GM21526 (cell line): ENCODE results near the gene ZBTB2.
"Not testable (repeated sequence)": the region's sequence is repeated elsewhere in the genome, so short reads cannot be mapped to it uniquely, and the experiment has no call there.

Source experiments
- ATAC-seq: cut with Tn5 transposase; IDR thresholded peaks from one replicate; pipeline ENCODE4 v1.9.1; 2021; ENCODE audit warnings: moderate library complexity; ENCODE audit not compliant: unreplicated experiment, low FRiP score

Gene ZBTB2

GRCh38 chr6:151402228-151402627, 10.9 kb upstream of the ZBTB2 start:
- ATAC-seq, result no peak

GRCh38 chr6:151400473-151400872, 9.1 kb upstream of the ZBTB2 start:
- no peak for ATAC-seq

GRCh38 chr6:151399679-151400078, 8.3 kb upstream of the ZBTB2 start:
- no peak for ATAC-seq

- ATAC-seq, result no peak
Observed at GRCh38 chr6:151393410-151393809, 2.1 kb upstream of the ZBTB2 start.

DNA sequence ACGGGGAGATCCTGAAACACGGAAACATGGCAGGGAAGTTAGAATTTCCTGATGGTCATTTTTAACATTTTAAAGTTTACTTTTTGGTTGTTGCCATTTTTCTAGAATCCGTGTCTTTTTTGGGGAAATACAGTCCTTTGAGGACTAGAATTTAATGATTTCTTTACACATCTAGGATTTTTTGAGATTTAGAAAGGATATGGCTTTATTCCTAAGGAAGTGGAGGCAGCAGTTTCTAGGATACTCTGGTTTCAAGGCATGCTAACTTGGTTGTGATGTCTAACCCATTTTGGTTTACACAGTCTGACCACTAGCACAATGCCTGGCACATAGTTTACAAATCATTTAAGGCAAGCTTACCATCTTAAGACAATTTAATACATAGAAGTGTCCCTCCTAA, 1.1 kb upstream of the ZBTB2 start:
- ATAC-seq, result no peak

DNA sequence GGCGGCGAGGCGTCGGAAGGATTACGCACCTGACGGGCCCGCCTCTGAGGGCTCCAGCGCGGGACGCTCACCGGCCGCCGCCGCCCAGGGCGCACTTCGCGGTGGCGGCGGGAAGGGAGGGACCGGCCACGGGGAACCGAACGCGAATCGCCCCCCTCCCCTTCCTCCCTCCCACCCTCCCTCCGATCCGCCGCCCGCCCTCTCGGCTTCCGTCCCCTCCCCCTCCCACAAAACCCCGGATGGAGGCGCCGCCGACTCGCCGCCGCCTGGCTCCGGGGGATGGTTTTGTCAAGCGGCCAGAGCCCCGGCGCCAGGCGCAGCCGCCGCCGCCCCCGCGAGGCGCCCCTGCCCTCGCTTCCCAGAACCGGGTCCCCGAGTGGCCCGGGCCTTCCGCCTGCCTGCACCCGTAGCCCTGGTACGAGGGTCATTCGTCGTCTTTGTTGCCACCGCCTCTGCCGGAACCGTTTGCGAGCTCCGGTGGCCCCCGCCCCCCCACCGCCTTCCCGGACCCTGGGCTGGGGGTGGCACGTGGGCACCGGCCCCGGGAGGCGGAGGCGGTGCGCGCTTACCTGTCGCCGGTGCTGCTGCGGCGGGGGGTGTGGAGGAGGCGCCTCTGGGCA, 398 bp downstream of the ZBTB2 start:
- ATAC-seq, result peak; percentile 9

- peak; percentile 85 for ATAC-seq
Observed at GRCh38 chr6:151390276-151390850, 996 bp downstream of the ZBTB2 start.

DNA sequence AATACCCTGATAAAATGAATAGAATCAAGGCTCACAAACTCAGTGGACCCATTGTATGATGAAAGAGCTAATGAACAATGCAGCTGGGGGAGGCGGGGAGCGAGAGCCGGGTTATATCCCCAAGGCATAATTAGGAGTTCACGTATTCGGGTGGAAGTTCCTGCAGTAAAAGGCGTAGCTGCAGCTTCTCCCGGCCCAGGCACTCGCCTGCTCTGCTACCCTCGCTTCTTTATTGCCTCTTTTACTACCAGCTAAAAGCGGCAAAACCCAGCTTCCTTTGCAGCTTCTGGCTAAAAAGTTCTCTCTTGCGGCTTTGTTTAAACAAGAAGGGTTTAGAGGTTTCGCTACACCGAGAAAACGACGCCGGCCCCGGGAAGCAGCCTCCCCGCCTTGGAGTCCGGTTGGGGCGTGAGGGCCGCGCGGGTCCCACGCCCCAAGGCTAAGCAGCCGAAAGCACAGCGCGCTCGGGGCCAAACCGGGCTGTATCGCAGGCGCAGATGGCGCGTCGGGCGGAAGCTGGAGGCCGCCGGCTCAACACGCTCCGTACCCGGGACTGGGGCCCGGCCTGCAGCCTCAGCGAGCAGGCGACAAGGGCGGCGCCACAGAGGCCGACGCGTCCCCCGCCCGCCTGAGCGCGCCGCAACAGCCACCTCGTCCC, 1.6 kb downstream of the ZBTB2 start:
- peak; percentile 61 for ATAC-seq

GRCh38 chr6:151388997-151389617, 2.3 kb downstream of the ZBTB2 start:
- no peak for ATAC-seq

DNA sequence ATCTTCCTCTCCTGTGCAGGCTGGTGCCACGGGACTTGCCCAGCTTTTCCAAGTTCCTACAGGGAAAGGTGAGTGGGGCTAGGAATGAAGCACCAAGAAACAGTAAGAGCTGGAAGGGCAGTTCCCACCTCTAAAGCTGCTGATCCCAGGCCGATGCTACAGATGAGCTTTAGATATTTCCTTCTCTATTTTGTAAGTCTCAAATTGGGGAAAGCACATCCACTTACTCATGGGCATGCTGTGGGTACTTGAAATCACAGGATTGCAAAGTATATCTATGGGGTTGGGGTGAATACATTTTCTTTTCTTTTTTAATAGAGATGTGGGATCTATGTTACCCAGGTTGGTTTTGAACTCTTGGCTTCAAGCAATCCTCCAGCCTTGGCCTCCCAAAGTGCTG, 3.1 kb downstream of the ZBTB2 start:
- ATAC-seq, result no peak

GRCh38 chr6:151387175-151387970, 4.0 kb downstream of the ZBTB2 start:
- no peak for ATAC-seq

DNA sequence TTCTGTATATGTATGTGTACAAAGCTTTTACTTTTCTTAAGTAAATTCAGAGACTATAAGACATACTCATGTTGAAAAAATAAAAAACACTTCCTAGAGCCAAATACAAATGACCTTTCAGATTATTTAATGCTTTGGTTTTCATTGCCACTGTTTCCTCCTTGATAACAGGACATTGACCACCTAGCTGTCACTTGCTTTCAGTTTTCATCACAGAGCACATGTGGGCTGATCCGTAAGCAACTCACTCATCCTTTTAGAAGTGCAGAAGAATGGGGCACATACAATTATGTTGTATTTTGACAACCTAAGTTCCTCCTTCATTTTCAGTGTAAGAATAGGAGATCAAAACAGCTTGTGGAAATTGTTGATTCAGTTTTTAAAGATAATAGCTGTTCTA, 6.2 kb downstream of the ZBTB2 start:
- no peak for ATAC-seq

DNA sequence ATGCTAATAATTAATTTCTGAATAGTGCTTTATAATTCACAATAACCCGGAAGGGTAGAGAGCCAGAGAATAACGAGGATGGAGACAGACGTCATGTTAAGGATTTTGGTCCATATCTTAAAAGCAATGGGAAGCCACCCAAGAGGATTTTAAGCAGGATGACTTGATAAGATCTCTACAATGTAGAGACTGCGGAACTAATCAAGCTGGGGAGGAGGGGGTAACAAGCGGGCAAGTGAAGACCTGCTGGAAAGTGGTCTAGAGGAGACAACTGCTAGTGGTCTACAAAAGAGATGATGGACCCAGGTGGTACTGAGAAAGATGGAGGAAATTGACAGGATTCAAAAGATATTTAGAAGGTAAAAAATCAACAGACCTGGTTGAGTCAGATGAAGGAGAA, 7.2 kb downstream of the ZBTB2 start:
- no peak for ATAC-seq

- not testable (repeated sequence) for ATAC-seq
Observed at GRCh38 chr6:151382631-151383030, 8.7 kb downstream of the ZBTB2 start.

DNA sequence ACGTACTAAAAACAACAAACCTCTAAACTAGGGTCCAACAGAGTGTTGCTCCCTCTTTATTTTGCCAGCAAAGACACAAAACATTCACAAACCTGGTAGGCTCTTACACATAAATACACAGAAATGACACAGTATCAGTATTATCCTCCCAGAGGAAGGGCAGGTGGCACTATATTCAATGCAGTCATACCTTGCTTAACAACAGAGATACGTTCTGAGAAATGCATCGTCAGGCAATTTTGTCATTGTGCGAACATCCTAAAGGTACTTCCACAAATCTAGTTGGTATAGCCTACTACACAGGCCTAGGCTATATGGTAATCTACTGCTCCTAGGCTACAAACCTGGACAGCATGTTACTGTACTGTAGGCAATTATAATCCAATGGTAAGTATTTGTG, 9.6 kb downstream of the ZBTB2 start:
- no peak for ATAC-seq

DNA sequence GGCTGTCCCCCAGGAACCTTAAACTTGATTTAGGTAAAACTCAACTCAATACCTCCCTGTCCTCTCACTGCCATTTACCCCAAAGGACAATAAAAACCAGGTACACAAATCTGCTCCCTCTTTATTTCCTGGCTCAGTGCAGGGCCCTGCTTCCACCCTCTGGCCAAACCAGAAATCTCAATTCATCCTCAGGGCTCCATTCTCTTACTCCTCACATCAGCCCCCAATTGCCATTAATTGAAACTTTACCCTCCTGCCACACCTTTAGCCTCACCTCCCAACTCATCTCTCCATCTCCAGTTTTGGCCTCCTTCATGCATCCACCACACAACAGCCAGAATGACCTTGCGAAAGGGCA, 10.5 kb downstream of the ZBTB2 start:
- ATAC-seq, result peak; percentile 2

GRCh38 chr6:151379933-151380847, 11.2 kb downstream of the ZBTB2 start:
- ATAC-seq, result peak; percentile 52

GRCh38 chr6:151377095-151377494, 14.3 kb downstream of the ZBTB2 start:
- no peak for ATAC-seq

DNA sequence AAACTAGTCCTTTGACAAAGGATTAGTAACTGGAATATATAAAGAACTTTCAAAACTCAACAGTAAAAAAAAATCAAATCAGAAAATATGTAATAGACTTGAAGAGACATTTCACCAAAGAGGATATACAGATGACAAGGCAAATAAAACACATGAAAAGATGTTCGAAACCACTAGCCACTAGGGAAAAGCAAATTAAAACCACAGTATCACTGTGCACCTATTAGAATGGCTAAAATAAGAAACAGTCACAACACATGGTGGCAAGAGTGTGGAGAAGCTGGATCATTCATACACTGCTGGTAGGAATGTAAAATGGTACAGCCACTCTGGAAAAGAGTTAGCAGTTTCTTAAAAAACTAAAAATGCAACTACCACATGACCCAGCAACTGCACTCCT, 14.9 kb downstream of the ZBTB2 start:
- ATAC-seq, result no peak

- no peak for ATAC-seq
Observed at GRCh38 chr6:151375833-151376232, 15.5 kb downstream of the ZBTB2 start.
